GM12865 (cell line): ENCODE measurements around the gene COX4I2.

Experiments used
- DNase-seq: peaks from one replicate; pipeline ENCODE4 v3.0.0; 2010; ENCODE audit warnings: low read depth
- H3K4me3 ChIP-seq: 2 replicates; pipeline ENCODE4 v1.5.1; 2011; ENCODE audit warnings: mild to moderate bottlenecking, low read depth, low read length, control low read depth
- TF ChIP-seq, protein P1 (sequence below): IDR thresholded peaks from 2 replicates; pipeline ENCODE4 v1.5.1; 2011; ENCODE audit warnings: low read length, control low read depth, low read depth, inconsistent platforms; ENCODE audit not compliant: insufficient read depth; ENCODE audit errors: missing control alignments

COX4I2 gene

DNA sequence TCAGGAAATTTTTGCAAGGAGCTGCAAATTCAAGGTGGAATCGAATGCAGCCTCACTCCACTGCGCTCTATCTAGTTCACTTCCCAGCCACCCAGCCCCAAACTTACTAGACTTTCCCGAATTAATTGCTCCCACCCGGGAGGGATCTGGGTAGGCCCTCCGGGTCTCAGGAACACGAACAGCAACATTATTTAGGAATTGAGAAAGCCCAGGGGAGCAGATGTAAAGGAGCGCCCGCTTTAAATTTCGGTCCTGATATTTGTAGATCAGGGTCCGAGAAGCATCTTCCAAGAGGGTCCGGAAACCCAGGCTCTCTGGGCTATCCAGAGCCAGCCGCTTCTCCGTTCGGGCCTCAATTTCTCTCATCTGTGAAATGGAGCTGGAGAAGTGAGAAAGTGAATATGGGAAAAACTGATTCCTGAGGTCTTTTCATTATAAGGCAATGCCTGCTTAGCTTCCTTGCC, 33.1 kb upstream of the COX4I2 start:
- TF ChIP-seq, protein P1, sequence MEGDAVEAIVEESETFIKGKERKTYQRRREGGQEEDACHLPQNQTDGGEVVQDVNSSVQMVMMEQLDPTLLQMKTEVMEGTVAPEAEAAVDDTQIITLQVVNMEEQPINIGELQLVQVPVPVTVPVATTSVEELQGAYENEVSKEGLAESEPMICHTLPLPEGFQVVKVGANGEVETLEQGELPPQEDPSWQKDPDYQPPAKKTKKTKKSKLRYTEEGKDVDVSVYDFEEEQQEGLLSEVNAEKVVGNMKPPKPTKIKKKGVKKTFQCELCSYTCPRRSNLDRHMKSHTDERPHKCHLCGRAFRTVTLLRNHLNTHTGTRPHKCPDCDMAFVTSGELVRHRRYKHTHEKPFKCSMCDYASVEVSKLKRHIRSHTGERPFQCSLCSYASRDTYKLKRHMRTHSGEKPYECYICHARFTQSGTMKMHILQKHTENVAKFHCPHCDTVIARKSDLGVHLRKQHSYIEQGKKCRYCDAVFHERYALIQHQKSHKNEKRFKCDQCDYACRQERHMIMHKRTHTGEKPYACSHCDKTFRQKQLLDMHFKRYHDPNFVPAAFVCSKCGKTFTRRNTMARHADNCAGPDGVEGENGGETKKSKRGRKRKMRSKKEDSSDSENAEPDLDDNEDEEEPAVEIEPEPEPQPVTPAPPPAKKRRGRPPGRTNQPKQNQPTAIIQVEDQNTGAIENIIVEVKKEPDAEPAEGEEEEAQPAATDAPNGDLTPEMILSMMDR: no peak
- peak overlapping the region; percentile 69 for H3K4me3 ChIP-seq
- no peak for DNase-seq

DNA sequence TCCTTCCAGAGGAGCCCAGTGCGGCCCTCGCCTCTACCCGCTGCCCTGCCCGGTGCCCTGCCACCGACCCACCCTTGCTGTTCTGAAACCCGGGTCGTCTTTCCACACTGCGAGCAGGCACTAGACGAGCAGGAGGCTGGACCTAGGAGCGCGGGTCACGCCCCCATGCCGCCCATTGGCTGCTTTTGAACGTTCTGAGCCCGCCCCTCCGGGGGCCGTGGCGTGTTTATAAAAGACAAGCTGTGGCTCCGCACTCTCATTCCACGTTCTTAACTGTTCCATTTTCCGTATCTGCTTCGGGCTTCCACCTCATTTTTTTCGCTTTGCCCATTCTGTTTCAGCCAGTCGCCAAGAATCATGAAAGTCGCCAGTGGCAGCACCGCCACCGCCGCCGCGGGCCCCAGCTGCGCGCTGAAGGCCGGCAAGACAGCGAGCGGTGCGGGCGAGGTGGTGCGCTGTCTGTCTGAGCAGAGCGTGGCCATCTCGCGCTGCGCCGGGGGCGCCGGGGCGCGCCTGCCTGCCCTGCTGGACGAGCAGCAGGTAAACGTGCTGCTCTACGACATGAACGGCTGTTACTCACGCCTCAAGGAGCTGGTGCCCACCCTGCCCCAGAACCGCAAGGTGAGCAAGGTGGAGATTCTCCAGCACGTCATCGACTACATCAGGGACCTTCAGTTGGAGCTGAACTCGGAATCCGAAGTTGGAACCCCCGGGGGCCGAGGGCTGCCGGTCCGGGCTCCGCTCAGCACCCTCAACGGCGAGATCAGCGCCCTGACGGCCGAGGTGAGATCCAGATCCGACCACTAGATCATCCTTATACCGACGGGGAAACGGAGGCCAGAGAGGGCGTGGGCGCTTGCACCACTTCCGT, 32.4 kb upstream of the COX4I2 start, which contains the start of gene ID1:
Gene ID1 (plus strand): TSS at position 259 of the 871 bp plus-strand sequence. CDS start 99 bp downstream, at position 358.
- peak within 1 kb of the TSS; percentile 69 for H3K4me3 ChIP-seq
- DNase-seq: peak; percentile 90
- TF ChIP-seq, protein P1: no peak

DNA sequence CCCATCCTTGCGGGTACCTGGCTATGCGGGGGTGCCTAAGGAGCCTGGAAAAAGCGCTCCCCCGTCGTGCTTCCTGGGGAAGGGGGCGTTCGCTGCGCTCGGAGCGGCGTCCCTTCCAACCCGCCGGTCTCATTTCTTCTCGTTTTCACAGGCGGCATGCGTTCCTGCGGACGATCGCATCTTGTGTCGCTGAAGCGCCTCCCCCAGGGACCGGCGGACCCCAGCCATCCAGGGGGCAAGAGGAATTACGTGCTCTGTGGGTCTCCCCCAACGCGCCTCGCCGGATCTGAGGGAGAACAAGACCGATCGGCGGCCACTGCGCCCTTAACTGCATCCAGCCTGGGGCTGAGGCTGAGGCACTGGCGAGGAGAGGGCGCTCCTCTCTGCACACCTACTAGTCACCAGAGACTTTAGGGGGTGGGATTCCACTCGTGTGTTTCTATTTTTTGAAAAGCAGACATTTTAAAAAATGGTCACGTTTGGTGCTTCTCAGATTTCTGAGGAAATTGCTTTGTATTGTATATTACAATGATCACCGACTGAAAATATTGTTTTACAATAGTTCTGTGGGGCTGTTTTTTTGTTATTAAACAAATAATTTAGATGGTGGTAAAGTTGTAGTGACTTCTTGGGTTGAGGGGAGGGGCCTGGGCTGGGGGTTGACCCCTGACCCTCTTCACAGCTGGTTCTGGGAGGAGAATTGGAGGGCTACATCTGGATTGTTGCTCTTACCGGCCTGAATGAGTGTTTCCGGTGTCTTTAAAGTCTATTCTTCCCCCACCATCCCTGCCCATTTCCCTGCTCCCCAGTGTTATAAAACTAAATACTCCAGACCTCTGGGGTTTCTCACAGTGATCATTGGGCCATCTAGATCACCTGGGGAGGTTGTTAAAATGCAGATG, 31.6 kb upstream of the COX4I2 start:
- TF ChIP-seq, protein P1: no peak
- peak overlapping the region; percentile 69 for H3K4me3 ChIP-seq
- DNase-seq: no peak

DNA sequence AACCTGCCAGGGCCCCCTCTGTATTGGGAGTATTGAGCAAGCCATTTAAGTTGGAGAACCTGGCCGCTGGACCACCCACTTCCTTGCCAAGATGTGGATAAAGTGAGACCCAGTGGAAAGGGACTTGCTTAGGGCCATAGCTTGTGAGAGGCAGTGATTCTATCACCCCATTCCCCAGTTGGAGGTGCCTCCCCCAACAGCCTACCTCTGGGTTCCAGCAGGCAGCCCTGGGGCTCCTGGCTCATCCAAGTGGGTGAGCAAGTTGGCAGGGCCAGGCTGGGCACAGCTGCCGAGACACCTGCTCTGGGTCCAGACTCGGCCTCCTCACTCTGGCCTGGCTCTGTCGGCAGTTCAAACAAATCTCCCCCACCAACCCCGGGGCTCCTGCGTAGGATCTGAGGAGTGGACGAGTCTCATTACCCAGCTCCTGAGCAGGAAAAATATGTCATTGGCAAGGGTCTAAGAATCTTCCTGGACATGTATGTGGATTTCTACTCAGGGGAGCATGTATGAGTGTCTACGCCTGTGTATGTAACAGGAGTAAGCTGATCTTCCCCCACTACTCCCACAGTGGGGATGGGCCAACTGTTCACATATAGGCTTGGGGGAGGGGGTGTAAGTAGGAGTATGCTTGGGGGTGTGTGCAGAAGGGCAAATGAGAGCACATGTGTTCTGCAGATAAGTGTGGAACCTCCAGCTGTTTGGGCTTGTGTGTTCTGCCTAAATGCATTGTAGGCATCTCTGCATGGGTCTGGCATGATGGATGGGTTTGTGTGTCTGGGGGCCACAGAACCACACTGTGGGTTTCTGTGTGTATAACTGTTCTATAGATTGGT, 30.7 kb upstream of the COX4I2 start:
- no peak for DNase-seq
- TF ChIP-seq, protein P1: no peak
- H3K4me3 ChIP-seq: no peak overlapping the region

DNA sequence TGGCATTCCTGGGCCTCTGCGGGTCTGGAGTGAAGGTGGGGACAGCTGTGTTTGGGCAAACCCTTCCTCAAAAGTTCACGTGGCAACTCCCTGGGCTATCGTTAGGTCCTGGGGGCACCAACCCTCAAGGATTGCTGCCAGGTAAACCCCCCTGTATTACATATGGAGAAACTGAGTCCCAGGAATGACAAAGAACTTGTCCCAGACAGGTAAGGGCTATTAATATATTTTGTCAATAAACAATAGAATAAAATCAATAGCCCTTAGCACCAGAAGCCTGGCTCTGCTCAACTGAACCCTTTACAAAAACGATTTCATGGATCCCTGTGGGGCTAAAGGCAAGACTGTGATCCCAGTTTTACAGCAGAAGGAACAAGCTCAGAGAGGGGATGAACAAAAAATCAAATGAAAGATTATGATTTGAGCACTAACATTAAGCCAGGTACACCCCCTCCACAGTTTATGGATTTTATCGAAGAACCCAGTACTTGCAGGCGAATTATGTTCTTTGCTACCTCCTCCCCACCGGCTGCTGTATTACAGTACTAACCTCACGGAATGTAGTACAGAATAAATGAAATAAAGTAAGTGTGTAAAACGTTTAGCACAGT, 30.0 kb upstream of the COX4I2 start:
- TF ChIP-seq, protein P1: no peak
- H3K4me3 ChIP-seq: no peak overlapping the region
- no peak for DNase-seq
